K562 (cell line): ENCODE data around the gene ZFAND6. TPM values are rescaled to one million over a fixed set of nuclear protein-coding genes. Genes with fewer than 3 reads are reported as not detected.

Experiments
- CTCFL ChIP-seq: IDR thresholded peaks from 2 replicates; pipeline ENCODE4 v1.6.1; 2011; ENCODE audit warnings: borderline replicate concordance, low read depth, mild to moderate bottlenecking, moderate library complexity, low read length; ENCODE audit not compliant: insufficient read depth, poor library complexity, severe bottlenecking
- ELF2 ChIP-seq: fragments of 250-450 bp; sonication (Bioruptor Pico); IDR thresholded peaks from 2 replicates; pipeline ENCODE4 v1.5.0; 2021; ENCODE audit warnings: mild to moderate bottlenecking
- ESRRB ChIP-seq: fragments of 250-450 bp; sonication (Bioruptor Pico); IDR thresholded peaks from 2 replicates; pipeline ENCODE4 v1.5.0; 2020; ENCODE audit warnings: mild to moderate bottlenecking, moderate library complexity, borderline replicate concordance
- ETS1 ChIP-seq: conservative IDR thresholded peaks from 2 replicates; pipeline ENCODE4 v1.6.1; 2011; ENCODE audit warnings: low read depth, mild to moderate bottlenecking, low read length; ENCODE audit not compliant: control insufficient read depth
- ETV6 ChIP-seq, 3 experiments: fragments of 150-350 bp in 1 of 3; sonication (generic) in 1 of 3; formaldehyde crosslinking in 1 of 3; IDR thresholded peaks; 2 replicates each; pipeline versions ENCODE4 v1.6.1 to v1.8.0; 2014 to 2022; ENCODE audit warnings: borderline replicate concordance in 2 of 3, low read depth in 2 of 3, antibody characterized with exemption in 1 of 3, low read length in 1 of 3, mild to moderate bottlenecking in 1 of 3, missing genetic modification reagents in 1 of 3
- HDAC1 ChIP-seq, 2 experiments: fragments of 450-650 bp; IDR thresholded peaks; 2 replicates each; pipeline ENCODE4 v1.6.1; 2016 to 2017; ENCODE audit warnings: inconsistent platforms in 1 of 2, mild to moderate bottlenecking in 1 of 2, moderate library complexity in 1 of 2
- HEY1 ChIP-seq: fragments of 250-450 bp; sonication (Bioruptor Pico); IDR thresholded peaks from 2 replicates; pipeline ENCODE4 v1.5.0; 2020; ENCODE audit warnings: mild to moderate bottlenecking, moderate library complexity, borderline replicate concordance
- HNRNPLL ChIP-seq: fragments of 200-400 bp; formaldehyde crosslinking; IDR thresholded peaks from 2 replicates; pipeline ENCODE4 v1.6.1; 2017; ENCODE audit warnings: low read length, low read depth, mild to moderate bottlenecking; ENCODE audit not compliant: poor library complexity, severe bottlenecking
- L3MBTL2 ChIP-seq: fragments of 450-650 bp; IDR thresholded peaks from 2 replicates; pipeline ENCODE4 v1.6.1; 2016; ENCODE audit warnings: mild to moderate bottlenecking, moderate library complexity
- MTF1 ChIP-seq: fragments of 250-450 bp; sonication (Bioruptor Pico); IDR thresholded peaks from 2 replicates; pipeline ENCODE4 v1.9.0; 2021; ENCODE audit warnings: moderate library complexity, mild to moderate bottlenecking, inconsistent platforms, borderline replicate concordance
- NKRF ChIP-seq: fragments of 450-650 bp; IDR thresholded peaks from 2 replicates; pipeline ENCODE4 v1.6.1; 2016; ENCODE audit warnings: borderline replicate concordance
- RBM34 ChIP-seq: fragments of 200-400 bp; formaldehyde crosslinking; IDR thresholded peaks from 2 replicates; pipeline ENCODE4 v1.6.1; 2018; ENCODE audit warnings: low read length, borderline replicate concordance; ENCODE audit not compliant: insufficient read depth
- TAF9B ChIP-seq: fragments of 450-650 bp; IDR thresholded peaks from 2 replicates; pipeline ENCODE4 v1.6.1; 2018; ENCODE audit warnings: mild to moderate bottlenecking; ENCODE audit not compliant: partially characterized antibody
- ZNF197 ChIP-seq: fragments of 200-800 bp; sonication (Bioruptor generic); IDR thresholded peaks from 2 replicates; pipeline ENCODE4 v1.6.1; 2016; ENCODE audit warnings: low read depth, missing genetic modification characterization, missing compliant biosample characterization
- ZNF212 ChIP-seq: fragments of 450-650 bp; formaldehyde crosslinking; IDR thresholded peaks from 2 replicates; pipeline ENCODE4 v1.4.0; 2020; ENCODE audit warnings: mild to moderate bottlenecking
- ZNF395 ChIP-seq: fragments of 200-800 bp; sonication (Bioruptor generic); IDR thresholded peaks from 2 replicates; pipeline ENCODE4 v1.6.1; 2017; ENCODE audit warnings: missing genetic modification characterization, missing compliant biosample characterization
- ZNF444 ChIP-seq: fragments of 250-450 bp; sonication (Bioruptor Pico); IDR thresholded peaks from 2 replicates; pipeline ENCODE4 v1.4.0; 2020; ENCODE audit warnings: mild to moderate bottlenecking, moderate library complexity
- ZNF717 ChIP-seq: fragments of 250-450 bp; sonication (Bioruptor Pico); IDR thresholded peaks from 2 replicates; pipeline ENCODE4 v1.5.0; 2021
- ZNF780A ChIP-seq: fragments of 250-450 bp; sonication (Bioruptor Pico); IDR thresholded peaks from 2 replicates; pipeline ENCODE4 v1.5.0; 2021; ENCODE audit warnings: mild to moderate bottlenecking
- polyA plus RNA-seq, 8 experiments: library from polyadenylated mRNA; depleted of rRNA in 4 of 8; stranded (reverse) in 5 of 8; unstranded in 3 of 8; fragments of >200 nt; fragmentation: Nextera tagmentation in 2 of 8; fragmentation: Illumina TruSeq in 1 of 8; extraction: Ambion mirVana in 2 of 8; extraction: Trizol in 1 of 8; gene quantifications; 2 replicates each; pipeline versions ENCODE4 v1.2.1 to v1.2.3, GENCODE V29; 2011 to 2014; ENCODE audit warnings: inconsistent platforms in 1 of 8, missing spikeins in 1 of 8
- total RNA-seq, 7 experiments: library from RNA; depleted of rRNA in 6 of 7; stranded (reverse); fragments of >200 nt in 6 of 7; fragmentation: Illumina TruSeq in 2 of 7; extraction: Trizol in 2 of 7; gene quantifications; 2 replicates each; pipeline versions ENCODE4 v1.2.1 to v1.2.3, GENCODE V29; 2011 to 2021; ENCODE audit warnings: low replicate concordance in 1 of 7

The ZFAND6 gene
- total and polyA plus RNA-seq, 9 of the 15 experiments (the other 6 are each of a cell fraction or from before 2014, with no cell fraction given) = 53.9 to 206 (median 88.9) TPM

GRCh38 chr15:80152896-80153876 lies 93.7 kb downstream of the ZFAND6 start, which contains the start of gene FAH (continued):
- TF ChIP-seq CTCFL = no peak
- peak; percentile 55; the same call in 1 of the 2 replicates for TF ChIP-seq ETS1
- no peak for TF ChIP-seq ETV6 (IDR thresholded peaks at IDR 0.05; ENCODE audit: borderline replicate concordance in 1 of 2, low read depth in 2 of 2, low read length in 1 of 2)
- no peak for TF ChIP-seq ETV6 (CRISPR knock-in tag; IDR thresholded peaks at IDR 0.05; ENCODE audit: borderline replicate concordance)
- peak; percentile 67; the same call in 1 of the 2 replicates for TF ChIP-seq NKRF
- no peak for TF ChIP-seq ZNF780A (CRISPR knock-in tag)
- TF ChIP-seq ZNF717 = no peak
- TF ChIP-seq HNRNPLL = no peak
- no peak for TF ChIP-seq ZNF197 (CRISPR knock-in tag)
- TF ChIP-seq ESRRB (CRISPR knock-in tag) = no peak
- TF ChIP-seq L3MBTL2 = peak; percentile 34; the same call in 1 of the 2 replicates
- TF ChIP-seq HDAC1 (IDR thresholded peaks at IDR 0.05) = peak in 1 of 2 experiments; percentile 84; a peak in 2 of 4 replicates
- TF ChIP-seq ZNF444 = no peak
- no peak for TF ChIP-seq ELF2 (CRISPR knock-in tag)
- TF ChIP-seq ZNF212 (CRISPR knock-in tag) = no peak
- TF ChIP-seq HEY1 (CRISPR knock-in tag) = no peak
- no peak for TF ChIP-seq MTF1 (CRISPR knock-in tag)
- peak; percentile 26; the same call in 1 of the 2 replicates for TF ChIP-seq ZNF395
- no peak for TF ChIP-seq RBM34
- no peak for TF ChIP-seq TAF9B
